PFSK-1 (cell line): ENCODE data around the gene ELF4.

ENCODE experiments used
- POLR2AphosphoS5 ChIP-seq: IDR thresholded peaks from 2 replicates; pipeline ENCODE4 v1.6.1; 2012; ENCODE audit warnings: low read depth, mild to moderate bottlenecking, control low read depth, low read length, moderate library complexity
- SIN3A ChIP-seq: IDR thresholded peaks from 2 replicates; pipeline ENCODE4 v1.6.1; 2012; ENCODE audit warnings: mild to moderate bottlenecking, low read length, moderate library complexity, borderline replicate concordance; ENCODE audit not compliant: insufficient read depth
- TAF1 ChIP-seq: IDR thresholded peaks from 2 replicates; pipeline ENCODE4 v1.6.1; 2012; ENCODE audit warnings: low read length, control low read depth, borderline replicate concordance; ENCODE audit not compliant: insufficient read depth
- TF ChIP-seq, protein P1 (sequence below), 2 experiments: IDR thresholded peaks; 2 replicates each; pipeline versions ENCODE4 v1.6.1 to v1.8.0; 2011 to 2012; ENCODE audit warnings: low read depth in 2 of 2, low read length in 2 of 2, control low read depth in 1 of 2, inconsistent platforms in 1 of 2, mild to moderate bottlenecking in 1 of 2, moderate library complexity in 1 of 2; ENCODE audit not compliant: insufficient read depth in 1 of 2

DNA sequence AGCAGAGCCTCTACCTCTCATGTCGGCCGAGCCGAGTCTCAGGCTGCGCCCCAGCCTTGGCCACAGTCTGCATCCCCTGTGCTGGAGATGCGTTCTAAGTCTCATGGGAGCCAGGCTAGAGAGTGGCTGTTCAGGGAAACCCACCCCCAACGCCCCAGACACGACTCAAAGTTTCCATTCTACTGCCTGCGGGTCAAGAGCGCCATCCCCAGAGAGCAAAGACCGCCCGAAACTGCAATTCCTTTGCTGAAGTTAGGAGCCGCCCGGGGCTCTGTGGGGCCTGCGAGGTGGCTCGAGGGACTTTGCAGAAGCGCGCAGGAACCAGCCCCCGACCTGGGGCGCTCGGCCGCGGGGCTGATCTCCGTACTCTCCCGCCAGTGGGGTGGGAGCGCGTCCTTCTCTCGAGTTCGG is 10.0 kb upstream of the ELF4 start:
- no peak for TF ChIP-seq TAF1
- no peak for TF ChIP-seq POLR2AphosphoS5
- no peak for TF ChIP-seq SIN3A
- TF ChIP-seq, protein P1, sequence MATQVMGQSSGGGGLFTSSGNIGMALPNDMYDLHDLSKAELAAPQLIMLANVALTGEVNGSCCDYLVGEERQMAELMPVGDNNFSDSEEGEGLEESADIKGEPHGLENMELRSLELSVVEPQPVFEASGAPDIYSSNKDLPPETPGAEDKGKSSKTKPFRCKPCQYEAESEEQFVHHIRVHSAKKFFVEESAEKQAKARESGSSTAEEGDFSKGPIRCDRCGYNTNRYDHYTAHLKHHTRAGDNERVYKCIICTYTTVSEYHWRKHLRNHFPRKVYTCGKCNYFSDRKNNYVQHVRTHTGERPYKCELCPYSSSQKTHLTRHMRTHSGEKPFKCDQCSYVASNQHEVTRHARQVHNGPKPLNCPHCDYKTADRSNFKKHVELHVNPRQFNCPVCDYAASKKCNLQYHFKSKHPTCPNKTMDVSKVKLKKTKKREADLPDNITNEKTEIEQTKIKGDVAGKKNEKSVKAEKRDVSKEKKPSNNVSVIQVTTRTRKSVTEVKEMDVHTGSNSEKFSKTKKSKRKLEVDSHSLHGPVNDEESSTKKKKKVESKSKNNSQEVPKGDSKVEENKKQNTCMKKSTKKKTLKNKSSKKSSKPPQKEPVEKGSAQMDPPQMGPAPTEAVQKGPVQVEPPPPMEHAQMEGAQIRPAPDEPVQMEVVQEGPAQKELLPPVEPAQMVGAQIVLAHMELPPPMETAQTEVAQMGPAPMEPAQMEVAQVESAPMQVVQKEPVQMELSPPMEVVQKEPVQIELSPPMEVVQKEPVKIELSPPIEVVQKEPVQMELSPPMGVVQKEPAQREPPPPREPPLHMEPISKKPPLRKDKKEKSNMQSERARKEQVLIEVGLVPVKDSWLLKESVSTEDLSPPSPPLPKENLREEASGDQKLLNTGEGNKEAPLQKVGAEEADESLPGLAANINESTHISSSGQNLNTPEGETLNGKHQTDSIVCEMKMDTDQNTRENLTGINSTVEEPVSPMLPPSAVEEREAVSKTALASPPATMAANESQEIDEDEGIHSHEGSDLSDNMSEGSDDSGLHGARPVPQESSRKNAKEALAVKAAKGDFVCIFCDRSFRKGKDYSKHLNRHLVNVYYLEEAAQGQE (IDR thresholded peaks at IDR 0.05; ENCODE audit: insufficient read depth in 1 of 2, low read depth in 2 of 2, low read length in 2 of 2): no peak
